Gastrocnemius medialis (tissue), 4 donors: ENCODE measurements around the gene MOBP.

Experiments used
- CTCF ChIP-seq, 5 experiments: fragments of 450-650 bp in 3 of 5; fragments of 200-600 bp in 2 of 5; sonication (generic) in 2 of 5; IDR thresholded peaks in 4 of 5; conservative IDR thresholded peaks in 1 of 5; 1 replicate in 4 of 5; 2 replicates in 1 of 5; pipeline ENCODE4 v1.5.1; 2016 to 2019; ENCODE audit warnings: antibody characterized with exemption in 5 of 5, mild to moderate bottlenecking in 3 of 5, moderate library complexity in 3 of 5
- POLR2A ChIP-seq, 2 donors: fragments of 450-650 bp; IDR thresholded peaks; one replicate each; pipeline ENCODE4 v1.6.1; 2017; ENCODE audit warnings: antibody characterized with exemption in 2 of 2, mild to moderate bottlenecking in 2 of 2, moderate library complexity in 2 of 2

DNA sequence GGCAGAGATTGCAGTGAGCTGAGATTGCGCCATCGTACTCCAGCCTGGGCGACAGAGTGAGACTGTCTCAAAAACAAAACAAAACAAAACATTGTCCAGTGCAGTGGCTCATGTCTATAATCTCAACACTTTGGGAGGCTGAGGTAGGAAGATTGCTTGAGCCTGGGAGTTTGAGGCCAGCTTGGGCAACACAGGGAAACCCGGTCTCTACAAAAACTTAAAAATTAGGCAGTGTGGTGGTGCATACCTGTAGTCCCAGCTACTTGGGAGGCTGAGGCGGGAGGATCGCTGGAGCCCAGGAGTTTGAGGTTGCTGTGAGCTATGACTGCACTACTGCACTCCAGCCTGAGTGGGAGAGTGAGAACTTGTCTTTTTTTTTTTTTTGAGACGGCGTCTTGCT lies 27.2 kb upstream of the MOBP start:
- TF ChIP-seq CTCF (IDR thresholded peaks at IDR 0.05 in 4 of 5, conservative IDR thresholded peaks at IDR 0.05 in 1 of 5) (no peak), POLR2A (IDR thresholded peaks at IDR 0.05) (no peak)
